OCI-LY3 (cell line): ENCODE data around the gene ABI1.
"Not testable (repeated sequence)": the region's sequence is repeated elsewhere in the genome, so short reads cannot be mapped to it uniquely, and the experiment has no call there.

Source experiments
- EZH2phosphoT487 ChIP-seq: fragments of 200-600 bp; shearing (Covaris generic); IDR thresholded peaks from 2 replicates; pipeline ENCODE4 v1.6.1; 2018; ENCODE audit warnings: antibody characterized with exemption, mixed run types, low read depth
- TF ChIP-seq, protein P1 (sequence below): fragments of 200-600, 300-600 bp; sonication (generic); IDR thresholded peaks from 2 replicates; pipeline ENCODE4 v1.5.1; 2014; ENCODE audit warnings: antibody characterized with exemption, low read length, low read depth

DNA sequence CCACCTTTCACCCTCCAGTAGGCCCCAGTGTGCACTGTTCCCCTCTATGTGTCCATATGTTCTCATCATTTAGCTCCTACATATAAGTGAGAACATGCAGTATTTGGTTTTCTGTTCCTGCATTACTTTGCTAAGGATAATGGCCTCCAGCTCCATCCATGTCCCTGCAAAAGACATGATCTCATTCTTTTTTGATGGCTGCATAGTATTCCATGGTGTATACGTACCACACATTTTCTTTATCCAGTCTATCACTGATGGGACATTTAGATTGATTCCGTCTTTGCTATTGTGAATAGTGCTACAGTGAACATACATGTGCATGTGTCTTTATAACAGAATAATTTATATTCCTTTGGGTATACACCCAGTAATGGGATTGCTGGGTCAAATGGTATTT is 71.0 kb downstream of the ABI1 start:
- TF ChIP-seq, protein P1, sequence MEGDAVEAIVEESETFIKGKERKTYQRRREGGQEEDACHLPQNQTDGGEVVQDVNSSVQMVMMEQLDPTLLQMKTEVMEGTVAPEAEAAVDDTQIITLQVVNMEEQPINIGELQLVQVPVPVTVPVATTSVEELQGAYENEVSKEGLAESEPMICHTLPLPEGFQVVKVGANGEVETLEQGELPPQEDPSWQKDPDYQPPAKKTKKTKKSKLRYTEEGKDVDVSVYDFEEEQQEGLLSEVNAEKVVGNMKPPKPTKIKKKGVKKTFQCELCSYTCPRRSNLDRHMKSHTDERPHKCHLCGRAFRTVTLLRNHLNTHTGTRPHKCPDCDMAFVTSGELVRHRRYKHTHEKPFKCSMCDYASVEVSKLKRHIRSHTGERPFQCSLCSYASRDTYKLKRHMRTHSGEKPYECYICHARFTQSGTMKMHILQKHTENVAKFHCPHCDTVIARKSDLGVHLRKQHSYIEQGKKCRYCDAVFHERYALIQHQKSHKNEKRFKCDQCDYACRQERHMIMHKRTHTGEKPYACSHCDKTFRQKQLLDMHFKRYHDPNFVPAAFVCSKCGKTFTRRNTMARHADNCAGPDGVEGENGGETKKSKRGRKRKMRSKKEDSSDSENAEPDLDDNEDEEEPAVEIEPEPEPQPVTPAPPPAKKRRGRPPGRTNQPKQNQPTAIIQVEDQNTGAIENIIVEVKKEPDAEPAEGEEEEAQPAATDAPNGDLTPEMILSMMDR: not testable (repeated sequence)
- TF ChIP-seq EZH2phosphoT487: not testable (repeated sequence)
